GM19043 (cell line): Measurements from ENCODE around the gene SCN10A.

Experiments used
- ATAC-seq: cut with Tn5 transposase; IDR thresholded peaks from one replicate; pipeline ENCODE4 v1.9.1; 2021; ENCODE audit warnings: low read depth; ENCODE audit not compliant: unreplicated experiment

The SCN10A gene

GRCh38 chr3:38792983-38793382 lies 23.0 kb downstream of the SCN10A start:
- ATAC-seq, result no peak

- no peak for ATAC-seq
Observed at GRCh38 chr3:38782148-38782547, 33.9 kb downstream of the SCN10A start.

GRCh38 chr3:38773528-38773927 lies 42.5 kb downstream of the SCN10A start:
- ATAC-seq, result no peak

GRCh38 chr3:38763569-38763968 lies 52.4 kb downstream of the SCN10A start:
- no peak for ATAC-seq

GRCh38 chr3:38758557-38758956 lies 57.5 kb downstream of the SCN10A start:
- no peak for ATAC-seq

GRCh38 chr3:38757721-38758120 lies 58.3 kb downstream of the SCN10A start:
- no peak for ATAC-seq

GRCh38 chr3:38756892-38757291 lies 59.1 kb downstream of the SCN10A start:
- no peak for ATAC-seq

GRCh38 chr3:38755130-38755529 lies 60.9 kb downstream of the SCN10A start:
- ATAC-seq, result no peak

GRCh38 chr3:38746641-38747040 lies 69.4 kb downstream of the SCN10A start:
- no peak for ATAC-seq

GRCh38 chr3:38743043-38743442 lies 73.0 kb downstream of the SCN10A start:
- no peak for ATAC-seq

- ATAC-seq, result no peak
Observed at GRCh38 chr3:38742550-38742949, 73.5 kb downstream of the SCN10A start.

- ATAC-seq, result no peak
Observed at GRCh38 chr3:38740537-38740936, 75.5 kb downstream of the SCN10A start.

GRCh38 chr3:38739931-38740330 lies 76.1 kb downstream of the SCN10A start:
- no peak for ATAC-seq

- no peak for ATAC-seq
Observed at GRCh38 chr3:38739396-38739689, 76.7 kb downstream of the SCN10A start.

- ATAC-seq, result no peak
Observed at GRCh38 chr3:38738630-38739395, 77.2 kb downstream of the SCN10A start.

GRCh38 chr3:38731522-38731921 lies 84.5 kb downstream of the SCN10A start:
- no peak for ATAC-seq

- ATAC-seq, result no peak
Observed at GRCh38 chr3:38730281-38730680, 85.7 kb downstream of the SCN10A start.

GRCh38 chr3:38728008-38728407 lies 88.0 kb downstream of the SCN10A start:
- ATAC-seq, result no peak

- ATAC-seq, result no peak
Observed at GRCh38 chr3:38726751-38727150, 89.3 kb downstream of the SCN10A start.

- no peak for ATAC-seq
Observed at GRCh38 chr3:38725726-38726419, 90.1 kb downstream of the SCN10A start.

- ATAC-seq, result no peak
Observed at GRCh38 chr3:38724392-38724736, 91.7 kb downstream of the SCN10A start.

GRCh38 chr3:38723569-38724391 lies 92.2 kb downstream of the SCN10A start:
- no peak for ATAC-seq
